GM19099 (cell line): ENCODE data around the gene VEGFA.

ENCODE experiments used
- POLR2A ChIP-seq: IDR thresholded peaks from 3 replicates; pipeline ENCODE4 v1.6.1; 2011; ENCODE audit warnings: low read depth; ENCODE audit not compliant: insufficient read length; ENCODE audit errors: extremely low read depth

Gene VEGFA

GRCh38 chr6:43761666-43762409, 8.2 kb upstream of the VEGFA start:
- TF ChIP-seq POLR2A = no peak

GRCh38 chr6:43762410-43762768, 7.6 kb upstream of the VEGFA start:
- TF ChIP-seq POLR2A = no peak

DNA sequence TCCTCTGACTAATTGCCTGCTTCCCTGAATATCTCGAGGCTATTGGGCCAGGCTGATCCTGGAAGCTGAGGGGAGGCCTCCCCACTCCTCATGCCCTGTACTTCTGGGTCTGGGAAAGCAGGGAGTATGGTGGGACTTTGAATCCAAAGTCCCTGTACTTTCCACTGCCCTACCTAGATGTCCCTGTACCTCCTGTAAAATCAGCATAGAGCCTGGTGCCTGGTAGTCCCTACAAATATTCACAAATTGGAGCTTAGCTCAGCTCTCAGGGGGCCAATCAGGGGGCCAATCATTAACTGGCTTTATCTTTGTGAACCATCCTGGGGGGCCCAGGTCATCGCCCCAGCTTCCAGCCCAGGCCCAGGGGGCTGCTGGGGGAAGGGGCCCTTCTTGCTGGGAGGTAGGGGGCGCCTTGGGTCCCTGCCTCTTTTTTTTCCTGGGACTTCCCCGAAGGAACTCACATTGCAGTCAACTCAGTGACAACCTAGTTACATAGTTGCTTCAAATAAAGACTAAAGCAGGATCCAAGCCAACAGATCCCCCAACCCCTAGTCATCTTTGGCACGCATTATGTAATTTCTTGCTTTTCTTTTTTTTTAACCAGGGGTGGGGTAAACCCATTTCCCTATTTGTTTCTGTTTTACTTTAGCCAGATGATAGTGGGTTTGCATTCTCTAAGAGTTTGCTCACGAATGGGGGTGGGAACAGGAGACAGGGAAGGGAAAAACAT, 6.9 kb upstream of the VEGFA start:
- no peak for TF ChIP-seq POLR2A

DNA sequence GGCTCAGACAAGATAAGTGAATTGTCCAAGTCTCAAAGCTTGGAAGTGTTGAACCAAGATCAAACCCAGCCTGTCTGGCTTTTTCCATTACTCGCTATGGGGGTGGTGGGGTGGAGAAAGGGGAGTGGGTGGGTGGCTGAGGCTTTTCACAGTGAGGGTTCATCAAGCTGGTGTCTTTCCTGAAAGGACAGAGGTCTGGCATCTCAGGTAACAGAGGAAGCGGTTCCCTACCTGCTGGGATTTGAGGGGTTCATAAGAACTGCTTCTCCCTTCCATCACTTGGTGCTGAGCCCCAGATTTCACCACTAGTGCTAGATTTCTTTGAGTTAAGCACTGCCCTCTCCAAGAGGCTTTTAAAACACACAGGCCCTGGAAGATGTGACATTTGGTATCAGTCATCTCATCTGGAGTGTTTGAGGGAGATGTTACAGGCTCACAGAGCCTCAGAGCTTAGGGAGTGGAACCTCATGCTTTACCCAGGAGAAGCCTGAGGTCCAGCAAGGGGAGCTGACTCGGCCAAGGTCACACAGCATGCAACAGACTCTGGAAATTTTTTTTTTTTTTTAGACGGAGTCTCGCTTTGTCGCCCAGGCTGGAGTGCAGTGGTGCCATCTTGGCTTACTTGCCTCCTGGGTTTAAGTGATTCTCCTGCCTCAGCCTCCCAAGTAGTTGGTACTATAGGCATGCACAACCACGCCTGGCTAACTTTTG, 6.0 kb upstream of the VEGFA start:
- no peak for TF ChIP-seq POLR2A

DNA sequence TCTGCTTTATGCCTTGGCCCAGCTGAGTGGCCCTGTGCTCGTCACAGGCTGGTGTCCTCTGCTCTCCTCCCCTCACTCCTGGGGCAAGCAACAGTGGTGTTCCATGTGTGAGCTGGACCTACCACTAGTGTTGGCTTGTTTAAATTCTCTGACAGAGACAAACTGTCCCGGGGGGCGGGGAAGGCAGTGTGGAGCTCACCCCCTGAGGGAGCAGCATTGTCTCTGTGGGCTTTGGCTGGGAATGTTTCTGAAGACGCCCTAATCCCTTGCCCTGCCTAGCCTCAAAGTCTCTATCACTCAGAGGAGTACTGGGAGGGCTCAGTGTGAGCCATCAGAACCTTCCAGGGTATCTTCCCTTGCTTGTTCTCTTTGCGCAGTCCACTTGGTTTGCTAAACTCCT, 5.2 kb upstream of the VEGFA start:
- no peak for TF ChIP-seq POLR2A

- no peak for TF ChIP-seq POLR2A
Observed at GRCh38 chr6:43765776-43766499, 4.1 kb upstream of the VEGFA start.

DNA sequence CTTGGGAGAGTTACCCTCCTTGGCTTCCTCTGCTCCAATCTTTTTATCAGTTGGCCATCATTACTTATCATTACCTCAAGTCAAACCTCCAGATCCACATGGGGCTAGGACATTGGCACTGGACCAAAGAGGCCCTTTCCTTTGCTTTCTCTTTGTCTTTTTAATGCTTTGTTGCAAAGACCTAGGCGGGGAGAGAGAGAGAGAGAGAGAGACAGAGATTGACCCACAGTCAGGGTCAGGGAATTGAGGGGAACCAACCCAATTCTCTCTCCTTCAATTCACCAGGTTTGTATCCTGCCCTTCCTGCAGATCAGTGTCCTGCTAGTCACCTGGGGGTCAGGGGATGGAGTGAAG, 3.5 kb upstream of the VEGFA start:
- no peak for TF ChIP-seq POLR2A

GRCh38 chr6:43766964-43767461, 3.0 kb upstream of the VEGFA start:
- TF ChIP-seq POLR2A = no peak

- no peak for TF ChIP-seq POLR2A
Observed at GRCh38 chr6:43767553-43768505, 2.2 kb upstream of the VEGFA start.

DNA sequence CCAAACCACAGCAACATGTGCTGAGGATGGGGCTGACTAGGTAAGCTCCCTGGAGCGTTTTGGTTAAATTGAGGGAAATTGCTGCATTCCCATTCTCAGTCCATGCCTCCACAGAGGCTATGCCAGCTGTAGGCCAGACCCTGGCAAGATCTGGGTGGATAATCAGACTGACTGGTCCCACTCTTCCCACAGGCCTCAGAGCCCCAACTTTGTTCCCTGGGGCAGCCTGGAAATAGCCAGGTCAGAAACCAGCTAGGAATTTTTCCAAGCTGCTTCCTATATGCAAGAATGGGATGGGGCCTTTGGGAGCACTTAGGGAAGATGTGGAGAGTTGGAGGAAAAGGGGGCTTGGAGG, 1.5 kb upstream of the VEGFA start:
- TF ChIP-seq POLR2A = no peak

GRCh38 chr6:43768983-43769525, 957 bp upstream of the VEGFA start:
- TF ChIP-seq POLR2A = no peak

GRCh38 chr6:43770372-43771209, 580 bp downstream of the VEGFA start:
- no peak for TF ChIP-seq POLR2A
